NK-92 treated with Interleukin-12 subunit alpha and Interleukin-12 subunit beta, amount 100 ng/mL, for 24 hours (cell line): ENCODE measurements around the gene ETFA.

Experiments used
- DNase-seq: peaks from one replicate; lab custom pipeline; 2025; lab: John Stamatoyannopoulos, UW

The ETFA gene

GRCh38 chr15:76215634-76216033 is 95.6 kb downstream of the ETFA start:
- DNase-seq = no peak

- DNase-seq = no peak
Observed at GRCh38 chr15:76209942-76210341, 101.3 kb downstream of the ETFA start.

- no peak for DNase-seq
Observed at GRCh38 chr15:76209523-76209922, 101.7 kb downstream of the ETFA start.

- DNase-seq = no peak
Observed at GRCh38 chr15:76208786-76209424, 102.4 kb downstream of the ETFA start.

- DNase-seq = no peak
Observed at GRCh38 chr15:76208084-76208785, 103.0 kb downstream of the ETFA start.

- DNase-seq = no peak
Observed at GRCh38 chr15:76206325-76206976, 104.8 kb downstream of the ETFA start.

GRCh38 chr15:76204916-76205460 is 106.3 kb downstream of the ETFA start:
- no peak for DNase-seq

- DNase-seq = no peak
Observed at GRCh38 chr15:76204109-76204845, 107.0 kb downstream of the ETFA start.

- no peak for DNase-seq
Observed at GRCh38 chr15:76203346-76204108, 107.7 kb downstream of the ETFA start.

- no peak for DNase-seq
Observed at GRCh38 chr15:76201536-76202255, 109.6 kb downstream of the ETFA start.

- no peak for DNase-seq
Observed at GRCh38 chr15:76200641-76201105, 110.6 kb downstream of the ETFA start.

GRCh38 chr15:76200083-76200465 is 111.2 kb downstream of the ETFA start:
- DNase-seq = no peak

- DNase-seq = no peak
Observed at GRCh38 chr15:76199106-76200082, 111.9 kb downstream of the ETFA start.

GRCh38 chr15:76198456-76199105 is 112.7 kb downstream of the ETFA start:
- no peak for DNase-seq

GRCh38 chr15:76197703-76198455 is 113.4 kb downstream of the ETFA start:
- no peak for DNase-seq

- DNase-seq = no peak
Observed at GRCh38 chr15:76196269-76197231, 114.7 kb downstream of the ETFA start.
